PC-3 (cell line): ENCODE results near the gene BPIFB4.

Experiments
- EZH2 ChIP-seq: fragments of 300-600 bp; sonication (generic); IDR thresholded peaks from one replicate; pipeline ENCODE4 v1.6.1; 2017; ENCODE audit warnings: antibody characterized with exemption, mild to moderate bottlenecking, low read length; ENCODE audit not compliant: unreplicated experiment
- EZH2phosphoT487 ChIP-seq: fragments of 300-600 bp; sonication (generic); IDR thresholded peaks from 2 replicates; pipeline ENCODE4 v1.6.1; 2018; ENCODE audit warnings: mild to moderate bottlenecking, antibody characterized with exemption, low read length, borderline replicate concordance
- TF ChIP-seq, protein P1 (sequence below): fragments of 300-600 bp; sonication (generic); conservative IDR thresholded peaks from 2 replicates; pipeline ENCODE4 v1.5.1; 2017; ENCODE audit warnings: antibody characterized with exemption, low read depth, mild to moderate bottlenecking, low read length

DNA sequence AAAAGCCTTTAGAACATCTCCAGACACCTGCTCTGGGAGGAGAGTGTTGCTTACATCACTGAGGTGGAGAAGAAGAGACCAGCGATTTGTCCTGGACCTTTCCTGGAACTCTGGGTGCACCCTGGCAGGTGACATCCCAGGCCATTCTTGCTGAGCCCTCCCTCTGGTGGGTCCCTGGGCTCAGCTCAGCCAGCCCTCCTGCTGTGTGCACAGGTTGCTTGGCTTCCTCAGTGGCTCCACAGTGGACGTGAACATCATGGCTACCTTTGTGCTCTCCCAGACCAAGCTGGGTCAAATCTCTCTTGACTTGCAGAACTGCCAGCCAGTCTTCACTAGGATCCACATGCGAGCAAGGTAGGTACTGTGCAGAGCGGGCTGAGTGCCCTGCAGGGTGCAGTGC, 68.6 kb downstream of the BPIFB4 start:
- TF ChIP-seq, protein P1, sequence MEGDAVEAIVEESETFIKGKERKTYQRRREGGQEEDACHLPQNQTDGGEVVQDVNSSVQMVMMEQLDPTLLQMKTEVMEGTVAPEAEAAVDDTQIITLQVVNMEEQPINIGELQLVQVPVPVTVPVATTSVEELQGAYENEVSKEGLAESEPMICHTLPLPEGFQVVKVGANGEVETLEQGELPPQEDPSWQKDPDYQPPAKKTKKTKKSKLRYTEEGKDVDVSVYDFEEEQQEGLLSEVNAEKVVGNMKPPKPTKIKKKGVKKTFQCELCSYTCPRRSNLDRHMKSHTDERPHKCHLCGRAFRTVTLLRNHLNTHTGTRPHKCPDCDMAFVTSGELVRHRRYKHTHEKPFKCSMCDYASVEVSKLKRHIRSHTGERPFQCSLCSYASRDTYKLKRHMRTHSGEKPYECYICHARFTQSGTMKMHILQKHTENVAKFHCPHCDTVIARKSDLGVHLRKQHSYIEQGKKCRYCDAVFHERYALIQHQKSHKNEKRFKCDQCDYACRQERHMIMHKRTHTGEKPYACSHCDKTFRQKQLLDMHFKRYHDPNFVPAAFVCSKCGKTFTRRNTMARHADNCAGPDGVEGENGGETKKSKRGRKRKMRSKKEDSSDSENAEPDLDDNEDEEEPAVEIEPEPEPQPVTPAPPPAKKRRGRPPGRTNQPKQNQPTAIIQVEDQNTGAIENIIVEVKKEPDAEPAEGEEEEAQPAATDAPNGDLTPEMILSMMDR, result no peak
- TF ChIP-seq EZH2, result no peak
- no peak for TF ChIP-seq EZH2phosphoT487
